HG03045 (cell line): ENCODE data around the gene TSPEAR.
"Not testable (repeated sequence)": the region's sequence is repeated elsewhere in the genome, so short reads cannot be mapped to it uniquely, and the experiment has no call there.

Source experiments
- ATAC-seq: cut with Tn5 transposase; IDR thresholded peaks from one replicate; pipeline ENCODE4 v1.9.1; 2021; ENCODE audit warnings: mild to moderate bottlenecking, moderate library complexity; ENCODE audit not compliant: unreplicated experiment

Gene TSPEAR

DNA sequence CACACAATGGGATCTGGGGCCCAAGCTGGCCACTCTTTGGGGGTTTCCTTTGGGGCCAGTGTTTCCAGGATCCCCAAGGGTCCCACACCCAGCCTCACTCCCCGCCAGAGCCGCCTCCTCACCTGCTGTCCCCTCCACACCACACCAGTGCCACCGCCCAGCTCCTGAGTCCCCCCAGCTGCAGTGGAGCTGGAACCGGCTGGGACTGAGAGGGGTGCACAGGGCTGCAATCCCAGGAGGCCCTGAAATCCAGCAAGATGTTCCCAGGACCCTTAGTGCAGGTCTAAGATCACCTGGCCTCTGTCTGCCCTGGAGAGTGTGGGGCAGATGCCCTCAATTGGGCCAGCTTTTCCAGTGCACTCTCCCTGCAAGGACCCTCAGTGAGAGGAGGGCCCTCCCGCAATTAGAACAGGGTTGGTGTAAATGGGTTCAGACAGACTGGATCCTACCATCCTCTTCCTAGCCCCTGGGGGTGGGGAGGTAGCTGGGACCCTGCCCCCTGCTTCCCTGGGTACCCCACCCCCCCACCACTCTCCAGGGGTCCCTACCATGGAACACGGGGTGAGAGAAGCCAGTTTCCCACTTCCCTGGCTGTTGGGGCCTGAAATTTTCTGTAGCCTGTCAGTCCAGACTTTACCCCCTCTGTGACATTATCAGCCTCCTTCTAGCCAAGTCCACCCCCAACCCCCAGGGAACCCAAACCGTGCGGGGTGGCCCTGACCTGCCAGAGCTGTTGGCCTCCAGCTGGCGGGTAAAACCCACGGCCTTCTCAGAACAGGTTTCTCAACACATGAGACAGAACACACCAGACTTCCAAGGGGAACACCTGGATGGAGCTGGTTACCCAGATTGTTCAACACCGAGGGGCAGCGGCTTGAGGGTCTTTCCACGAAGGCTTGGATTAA, 7.4 kb downstream of the TSPEAR start:
- no peak for ATAC-seq

DNA sequence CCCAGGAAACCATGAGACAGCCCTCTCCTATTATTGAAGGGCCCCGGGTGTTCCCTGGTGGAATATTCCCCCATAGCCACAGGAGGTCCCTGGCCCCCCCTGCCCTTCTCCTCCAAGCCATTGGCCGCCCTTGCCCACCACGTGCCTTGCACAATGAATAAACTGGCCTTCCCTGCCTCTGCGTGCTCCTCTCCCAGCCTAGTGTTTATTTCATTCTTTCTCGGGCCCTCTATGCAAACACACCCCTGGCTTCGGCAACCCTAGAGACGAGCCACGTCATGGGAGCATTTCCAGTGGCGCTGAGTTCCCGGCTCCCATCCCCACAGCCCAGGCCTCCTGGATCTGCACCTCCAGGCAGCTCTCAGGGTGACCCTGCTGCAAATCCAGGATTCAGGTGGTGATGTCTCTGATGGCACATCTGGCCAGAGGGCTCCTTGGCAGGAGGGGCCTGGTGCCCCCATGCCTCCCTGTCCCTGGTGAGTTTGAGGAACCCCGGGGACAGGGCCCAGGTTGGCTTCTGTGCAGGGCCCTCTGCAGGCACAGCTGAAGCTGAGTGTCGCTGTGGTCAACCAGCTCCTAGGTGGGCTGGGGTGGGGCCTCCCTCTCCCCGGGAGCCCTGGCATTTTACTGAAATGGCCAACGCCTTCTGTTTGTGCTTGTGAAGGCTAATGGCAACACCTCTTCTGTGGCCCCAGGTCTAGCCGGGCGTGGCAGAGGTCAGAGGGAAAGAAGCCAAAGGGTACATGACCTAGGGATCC, 8.2 kb downstream of the TSPEAR start:
- no peak for ATAC-seq

DNA sequence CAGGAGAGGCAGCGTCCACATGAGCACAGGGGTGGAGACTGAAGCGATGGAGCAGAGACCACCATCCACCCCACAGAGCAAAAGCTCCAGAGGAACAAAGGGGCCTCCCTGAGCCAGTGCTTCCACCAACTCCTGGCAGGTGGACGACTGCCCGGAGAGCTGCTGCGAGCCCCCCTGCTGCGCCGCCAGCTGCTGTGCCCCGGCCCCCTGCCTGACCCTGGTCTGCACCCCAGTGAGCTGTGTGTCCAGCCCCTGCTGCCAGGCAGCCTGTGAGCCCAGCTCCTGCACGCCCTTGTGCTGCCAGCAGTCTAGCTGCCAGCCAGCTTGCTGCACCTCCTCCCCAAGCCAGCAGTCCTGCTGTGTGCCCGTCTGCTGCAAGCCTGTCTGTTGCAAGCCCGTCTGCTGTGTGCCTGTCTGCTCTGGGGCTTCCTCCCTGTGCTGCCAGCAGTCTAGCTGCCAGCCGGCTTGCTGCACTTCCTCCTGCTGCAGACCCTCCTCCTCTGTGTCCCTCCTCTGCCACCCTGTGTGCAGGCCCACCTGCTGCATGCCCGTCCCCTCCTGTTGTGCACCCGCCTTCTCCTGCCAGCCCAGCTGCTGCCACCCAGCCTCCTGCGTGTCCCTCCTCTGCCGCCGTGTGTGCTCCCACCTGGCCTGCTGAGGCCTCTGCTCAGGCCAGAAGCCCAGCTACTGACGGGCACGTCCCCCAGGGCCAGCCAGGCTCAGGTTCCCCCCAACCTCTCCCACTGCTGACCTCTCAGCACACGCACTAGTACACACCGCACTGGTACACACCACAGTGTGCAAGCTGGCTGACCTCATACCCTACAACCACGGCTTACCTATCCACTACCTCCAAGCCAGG, 9.0 kb downstream of the TSPEAR start:
- ATAC-seq, result no peak

DNA sequence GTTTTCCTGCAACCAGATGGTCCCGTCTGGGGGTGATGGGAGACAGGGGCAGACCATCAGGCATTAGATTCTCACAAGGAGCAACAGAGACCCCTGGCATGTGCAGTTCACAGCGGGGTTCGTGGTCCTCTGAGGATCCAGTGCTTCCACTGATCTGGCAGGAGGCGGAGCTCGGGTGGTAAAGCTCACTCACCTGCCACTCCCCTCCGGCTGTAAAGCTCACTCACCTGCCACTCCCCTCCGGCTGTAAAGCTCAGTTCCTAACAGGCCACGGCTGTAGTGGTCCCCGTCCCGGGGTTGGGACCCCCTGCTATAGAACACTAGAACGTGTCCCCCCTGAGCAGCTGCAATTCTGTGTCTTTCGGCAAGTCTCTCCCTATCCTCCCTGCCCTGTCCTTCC, 9.8 kb downstream of the TSPEAR start:
- no peak for ATAC-seq

DNA sequence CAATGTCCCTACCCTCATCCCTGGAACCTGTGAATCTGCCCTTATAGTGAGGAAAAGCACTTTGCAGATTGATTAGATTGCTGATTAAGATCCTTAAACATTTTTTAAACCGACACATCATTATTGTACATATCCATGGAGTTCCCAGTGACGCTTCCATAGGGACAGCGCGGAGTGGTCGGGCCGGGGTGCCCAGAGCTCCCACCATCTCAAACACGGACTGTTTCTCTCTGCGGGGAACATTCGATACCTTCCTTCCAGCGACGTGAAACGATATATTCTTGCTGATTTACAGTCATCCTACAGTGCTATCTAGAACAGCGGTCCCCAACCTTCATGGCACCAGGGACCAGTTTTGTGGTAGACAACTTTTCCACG, 10.4 kb downstream of the TSPEAR start:
- no peak for ATAC-seq

DNA sequence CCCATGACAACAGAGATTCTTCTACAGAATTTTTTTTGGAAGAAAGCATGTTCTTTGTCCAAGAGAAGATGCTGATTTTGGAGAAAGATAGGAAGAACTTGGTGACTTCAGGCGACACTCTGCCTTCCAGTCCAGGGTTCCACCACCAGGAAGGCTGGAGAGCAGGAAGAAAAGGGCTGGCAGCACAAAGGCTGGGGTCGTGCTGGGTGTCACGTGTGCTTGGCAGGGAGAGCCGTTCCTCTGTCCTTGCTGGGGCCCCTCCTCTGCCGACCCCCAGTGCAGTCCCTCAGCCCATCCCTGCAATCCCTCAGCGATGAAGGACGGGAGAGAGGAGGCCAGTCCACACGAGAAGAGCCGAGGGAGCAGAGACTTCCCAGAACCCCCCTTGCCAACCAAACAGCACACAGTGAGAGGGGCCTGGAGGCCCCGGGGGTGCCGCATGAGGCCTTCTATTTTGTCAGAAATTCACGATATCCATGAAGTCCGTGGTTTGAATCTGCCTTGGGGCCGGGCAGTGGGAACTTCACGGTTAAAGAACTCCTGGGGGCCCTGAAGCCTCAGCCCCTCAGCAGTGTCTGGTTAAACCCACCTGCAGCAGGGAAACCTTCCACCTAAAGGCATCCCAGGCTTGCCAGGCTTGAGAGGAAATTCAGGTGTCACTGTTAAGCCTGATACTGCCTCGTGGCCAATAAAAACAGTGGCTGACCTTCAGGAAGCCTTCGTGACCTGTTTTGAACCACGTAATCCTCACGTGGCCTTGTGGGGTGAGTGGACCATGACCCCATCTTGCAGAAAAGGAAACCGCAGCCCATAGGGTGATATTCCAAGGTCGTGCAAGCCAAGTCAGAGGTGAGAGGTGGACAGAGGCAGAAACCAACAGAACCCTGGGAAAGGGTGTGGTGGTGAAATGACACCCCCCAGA, 11.0 kb downstream of the TSPEAR start:
- ATAC-seq, result no peak

DNA sequence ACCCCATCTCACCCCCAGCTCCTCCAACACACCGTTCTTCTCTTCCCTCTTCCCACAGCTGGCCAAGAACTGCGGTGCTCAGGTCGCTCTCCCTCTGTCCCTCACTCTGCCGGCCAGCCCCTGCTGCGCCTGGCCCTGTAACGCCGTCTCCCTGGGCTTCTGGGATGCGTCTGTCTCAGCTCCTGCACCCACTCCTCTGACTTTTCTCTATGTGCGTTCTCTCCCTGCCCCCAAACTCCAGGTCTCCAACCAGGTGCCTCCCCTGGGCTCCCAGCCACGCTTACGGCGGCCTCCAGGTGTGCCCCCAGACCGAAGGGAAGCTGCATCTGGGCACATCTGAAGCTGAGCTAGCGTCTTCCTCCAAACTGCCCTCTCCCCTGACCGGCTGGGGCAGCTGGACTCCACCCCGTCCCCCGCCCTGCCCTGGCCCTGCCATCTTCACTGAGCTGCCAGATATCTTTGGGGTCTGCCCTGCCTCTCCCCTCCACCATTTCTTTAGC, 11.8 kb downstream of the TSPEAR start:
- no peak for ATAC-seq

DNA sequence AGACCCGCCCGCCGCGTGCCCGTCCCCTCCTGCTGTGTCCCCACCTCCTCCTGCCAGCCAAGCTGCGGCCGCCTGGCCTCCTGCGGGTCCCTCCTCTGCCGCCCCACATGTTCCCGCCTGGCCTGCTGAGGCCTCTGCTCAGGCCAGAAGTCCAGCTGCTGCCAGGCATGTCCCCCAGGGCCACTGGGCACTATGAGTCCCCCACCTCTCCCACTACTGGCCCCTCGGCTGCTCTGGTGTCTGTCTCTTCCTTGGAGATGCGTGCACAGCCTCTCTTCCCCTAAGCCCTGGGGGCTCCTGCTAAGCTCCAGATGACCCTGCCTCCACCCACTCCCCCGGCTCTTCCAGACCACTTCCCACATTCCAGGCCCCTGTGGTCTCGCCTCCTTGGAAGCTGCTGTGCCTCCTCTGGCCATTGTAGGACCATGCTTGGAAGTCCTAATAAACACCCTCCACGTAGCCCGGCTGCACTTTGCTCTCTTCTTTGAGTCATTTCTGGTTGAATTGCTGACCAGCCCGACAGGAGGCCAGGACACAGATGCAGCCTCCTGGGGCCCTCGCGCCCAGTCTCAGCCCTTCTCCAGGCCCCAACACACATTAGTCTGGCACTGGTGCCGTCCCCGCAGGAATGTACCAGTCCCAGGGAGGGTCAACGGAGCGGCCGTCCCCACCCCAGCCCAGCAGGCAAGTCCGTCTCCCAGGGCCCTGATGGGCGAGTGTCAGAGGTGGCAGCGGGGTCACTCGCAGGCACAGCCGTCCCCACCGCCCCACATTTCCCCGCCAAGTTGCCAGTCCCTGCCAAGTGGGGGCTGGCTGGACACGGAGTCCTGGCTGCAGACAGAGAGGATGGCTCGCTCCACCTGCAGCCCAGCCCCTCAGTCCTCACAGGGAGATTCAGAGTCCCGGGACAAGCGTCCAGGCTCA, 13.3 kb downstream of the TSPEAR start:
- ATAC-seq, result no peak

DNA sequence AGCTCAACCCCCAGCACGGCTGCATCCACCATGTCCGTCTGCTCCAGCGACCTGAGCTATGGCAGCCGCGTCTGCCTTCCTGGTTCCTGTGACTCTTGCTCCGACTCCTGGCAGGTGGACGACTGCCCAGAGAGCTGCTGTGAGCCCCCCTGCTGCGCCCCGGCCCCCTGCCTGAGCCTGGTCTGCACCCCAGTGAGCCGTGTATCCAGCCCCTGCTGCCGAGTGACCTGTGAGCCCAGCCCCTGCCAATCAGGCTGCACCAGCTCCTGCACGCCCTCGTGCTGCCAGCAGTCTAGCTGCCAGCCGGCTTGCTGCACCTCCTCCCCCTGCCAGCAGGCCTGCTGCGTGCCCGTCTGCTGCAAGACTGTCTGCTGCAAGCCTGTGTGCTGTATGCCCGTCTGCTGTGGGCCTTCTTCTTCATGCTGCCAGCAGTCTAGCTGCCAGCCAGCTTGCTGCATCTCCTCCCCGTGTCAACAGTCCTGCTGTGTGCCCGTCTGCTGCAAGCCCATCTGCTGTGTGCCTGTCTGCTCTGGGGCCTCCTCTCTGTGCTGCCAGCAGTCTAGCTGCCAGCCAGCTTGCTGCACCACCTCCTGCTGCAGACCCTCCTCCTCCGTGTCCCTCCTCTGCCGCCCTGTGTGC, 14.1 kb downstream of the TSPEAR start, which contains the start of gene KRTAP10-12:
Gene KRTAP10-12 (plus strand): TSS at position 1 of the 639 bp plus-strand sequence. CDS start 30 bp downstream, at position 31.
- ATAC-seq, result not testable (repeated sequence)

DNA sequence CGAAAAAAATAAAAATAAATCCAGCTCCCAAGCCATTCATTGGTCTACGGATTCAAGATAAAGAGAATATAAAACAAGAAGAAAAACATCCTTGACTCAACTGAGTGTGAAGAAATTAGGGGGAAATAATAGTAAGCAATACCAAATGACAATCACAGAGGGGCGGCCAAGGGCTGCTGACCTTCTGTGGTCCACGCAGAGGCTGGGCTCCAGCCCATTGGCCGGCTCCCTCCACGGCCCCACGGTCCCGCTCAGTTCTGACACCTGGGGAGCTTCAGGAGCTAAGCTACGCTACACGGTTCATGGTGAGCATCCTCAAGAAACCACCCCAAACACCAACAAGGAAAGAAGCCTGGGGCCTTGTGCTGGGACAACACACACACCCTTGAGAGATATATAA, 14.8 kb downstream of the TSPEAR start:
- no peak for ATAC-seq

DNA sequence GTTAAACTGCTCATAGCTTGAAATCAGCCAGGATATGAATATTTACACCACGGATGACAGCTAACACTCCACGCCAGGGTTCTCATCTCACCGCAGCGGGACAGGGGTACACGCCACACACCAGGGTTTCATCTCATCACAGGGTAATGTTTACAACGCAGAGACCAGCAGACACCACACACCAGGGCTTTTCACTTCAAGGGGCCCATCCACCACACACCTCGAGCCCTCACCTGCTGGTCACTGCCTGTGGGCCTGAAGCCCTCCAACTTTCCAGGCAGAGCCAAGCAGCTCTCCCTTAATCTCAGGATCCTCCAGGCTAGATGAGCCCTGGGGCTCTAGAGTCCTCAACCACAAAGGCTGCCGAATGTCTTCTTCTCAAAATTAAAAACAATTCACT, 15.7 kb downstream of the TSPEAR start:
- no peak for ATAC-seq

DNA sequence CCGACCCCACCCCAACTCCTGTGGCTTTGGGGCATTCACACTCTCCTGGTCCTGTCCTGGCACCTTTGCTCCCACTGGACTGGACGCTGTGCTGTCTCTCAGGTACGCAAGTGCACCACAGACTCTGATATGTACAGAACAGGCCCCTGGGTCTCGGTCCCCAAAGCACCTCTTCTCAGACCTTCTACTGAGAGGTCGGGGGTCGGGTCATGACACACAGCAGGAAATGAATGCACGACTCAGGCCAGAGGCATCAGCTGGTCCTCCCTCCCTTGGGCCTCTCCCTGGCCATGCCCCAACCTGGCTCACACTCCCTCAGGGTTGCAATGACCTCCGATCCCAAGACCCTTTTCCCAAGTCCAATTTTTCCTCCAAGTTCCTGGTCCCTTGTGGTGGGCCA, 16.2 kb downstream of the TSPEAR start:
- ATAC-seq, result no peak

DNA sequence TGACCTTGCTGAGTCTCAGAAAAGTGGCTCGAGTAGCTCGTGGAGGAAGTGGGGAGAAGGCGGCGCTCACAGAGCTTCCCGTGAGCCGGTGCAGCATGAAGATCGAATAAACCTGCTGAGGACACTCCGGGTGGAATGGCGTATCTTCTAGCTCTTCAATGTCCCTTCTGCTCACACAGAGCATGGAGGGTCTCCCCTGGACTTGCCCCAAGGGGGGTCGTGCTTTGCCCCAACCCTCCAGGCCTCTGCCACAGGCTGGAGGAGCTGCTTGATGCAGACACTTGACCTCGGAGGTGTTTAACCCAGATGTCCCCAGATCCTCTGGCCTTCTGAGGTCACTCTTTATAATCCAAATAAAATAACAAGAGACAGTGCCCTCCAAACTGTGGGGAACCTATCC, 16.6 kb downstream of the TSPEAR start:
- ATAC-seq, result no peak

DNA sequence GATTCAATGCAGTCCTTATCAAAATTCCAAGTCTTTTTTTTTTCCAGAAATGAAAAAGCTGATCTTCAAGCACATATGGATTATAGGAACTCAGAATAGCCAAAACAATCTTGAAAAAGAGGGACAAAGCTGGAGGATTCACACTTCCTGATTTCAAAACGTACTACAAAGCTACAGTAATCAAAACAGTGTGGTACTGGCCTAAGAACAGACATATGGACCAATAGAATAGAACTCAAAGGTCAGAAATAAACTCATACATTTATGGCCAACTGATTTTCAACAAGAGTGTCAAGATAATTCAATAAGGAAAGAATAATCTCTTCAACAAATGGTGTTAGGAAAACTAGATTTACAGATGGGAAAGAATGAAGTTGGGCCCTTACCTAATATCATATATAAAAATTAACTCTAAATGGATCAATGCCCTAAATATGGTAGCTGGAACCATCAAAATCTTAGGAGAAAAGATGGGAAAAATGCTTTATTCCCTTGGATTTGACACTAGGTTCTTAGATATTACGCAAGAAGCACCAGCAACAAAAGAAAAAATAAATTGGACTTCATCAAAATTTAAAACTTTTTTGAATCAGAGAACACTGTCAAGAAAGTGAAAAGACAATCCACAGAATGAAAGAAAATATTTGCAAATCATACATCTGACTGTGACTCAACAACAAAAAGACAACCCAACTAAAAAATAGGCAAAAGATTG, 18.4 kb downstream of the TSPEAR start:
- ATAC-seq, result no peak

DNA sequence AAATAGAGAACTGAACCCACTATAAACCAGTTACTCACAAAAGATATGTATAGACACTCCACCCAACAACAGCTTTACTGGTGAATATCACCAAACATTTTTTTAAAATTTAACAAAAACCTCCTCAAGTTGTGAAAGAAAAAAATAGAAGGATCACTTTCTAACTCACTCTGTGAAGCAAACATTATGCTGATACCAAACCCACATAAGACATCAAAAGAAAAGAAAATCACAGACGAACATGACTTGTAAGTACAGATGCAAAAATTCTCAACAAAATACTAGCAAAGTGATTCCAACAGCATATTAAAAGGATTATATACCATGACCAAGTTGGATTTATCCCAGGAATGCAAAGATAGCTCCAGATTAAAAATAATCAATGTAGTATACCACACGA, 19.7 kb downstream of the TSPEAR start:
- no peak for ATAC-seq

DNA sequence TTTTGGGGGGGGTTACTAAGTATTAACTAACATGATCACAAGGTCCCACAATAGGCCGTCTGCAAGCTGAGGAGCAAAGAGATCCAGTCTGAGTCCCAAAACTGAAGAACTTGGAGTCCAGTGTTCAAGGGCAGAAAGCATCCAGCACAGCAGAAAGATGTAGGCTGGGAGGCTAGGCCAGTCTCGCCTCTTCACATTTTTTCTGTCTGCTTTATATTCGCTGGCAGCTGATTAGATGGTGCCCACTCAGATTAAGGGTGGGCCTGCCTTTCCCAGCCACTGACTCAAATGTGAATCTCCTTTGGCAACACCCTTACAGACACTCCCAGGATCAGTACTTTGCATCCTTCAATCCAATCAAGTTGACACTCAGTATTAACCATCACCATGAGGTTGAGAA, 21.6 kb downstream of the TSPEAR start:
- not testable (repeated sequence) for ATAC-seq

DNA sequence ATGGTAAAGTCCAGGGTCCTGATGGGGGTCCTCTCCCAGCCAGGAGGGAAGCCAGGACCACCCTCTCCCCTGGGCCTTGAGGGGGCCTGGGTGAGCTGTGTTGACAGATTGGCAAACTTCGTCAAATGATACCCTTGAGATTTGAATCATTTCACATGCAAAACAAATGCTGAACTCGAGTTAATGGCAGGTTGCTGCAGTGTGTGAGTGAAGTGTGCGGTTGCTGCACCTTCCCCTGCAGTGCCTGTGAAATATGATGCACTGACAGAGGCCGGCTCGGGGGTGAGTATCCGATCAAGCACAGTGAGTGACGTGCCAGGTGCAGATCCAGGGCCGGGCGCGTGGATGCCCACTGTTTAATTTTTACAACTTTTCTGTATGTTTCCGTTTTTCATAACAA, 23.7 kb downstream of the TSPEAR start:
- ATAC-seq, result no peak
